NOMO-1 treated with dmso at 0.1 percent for 144 hours (cell line): ENCODE measurements around the gene VPS13A.
"Not testable (repeated sequence)": the region's sequence is repeated elsewhere in the genome, so short reads cannot be mapped to it uniquely, and the experiment has no call there.

Experiments used
- DNase-seq: peaks from one replicate; lab custom pipeline; 2025; ENCODE audit not compliant: unreplicated experiment; lab: John Stamatoyannopoulos, UW

Gene VPS13A

GRCh38 chr9:77180056-77180455 lies 2.7 kb downstream of the VPS13A start:
- no peak for DNase-seq

- DNase-seq, result no peak
Observed at GRCh38 chr9:77183581-77183980, 6.2 kb downstream of the VPS13A start.

- DNase-seq, result no peak
Observed at GRCh38 chr9:77188242-77188641, 10.9 kb downstream of the VPS13A start.

- DNase-seq, result no peak
Observed at GRCh38 chr9:77194423-77194822, 17.1 kb downstream of the VPS13A start.

- no peak for DNase-seq
Observed at GRCh38 chr9:77210116-77210515, 32.8 kb downstream of the VPS13A start.

GRCh38 chr9:77211561-77211960 lies 34.2 kb downstream of the VPS13A start:
- DNase-seq, result no peak

GRCh38 chr9:77212801-77213200 lies 35.5 kb downstream of the VPS13A start:
- no peak for DNase-seq

GRCh38 chr9:77215874-77216273 lies 38.5 kb downstream of the VPS13A start:
- no peak for DNase-seq

GRCh38 chr9:77218612-77219011 lies 41.3 kb downstream of the VPS13A start:
- no peak for DNase-seq

- DNase-seq, result no peak
Observed at GRCh38 chr9:77221431-77221830, 44.1 kb downstream of the VPS13A start.

- DNase-seq, result no peak
Observed at GRCh38 chr9:77224746-77225312, 47.5 kb downstream of the VPS13A start.

- no peak for DNase-seq
Observed at GRCh38 chr9:77236693-77237092, 59.4 kb downstream of the VPS13A start.

GRCh38 chr9:77237896-77238295 lies 60.6 kb downstream of the VPS13A start:
- no peak for DNase-seq

GRCh38 chr9:77251050-77251449 lies 73.7 kb downstream of the VPS13A start:
- DNase-seq, result no peak

GRCh38 chr9:77257275-77257674 lies 79.9 kb downstream of the VPS13A start:
- DNase-seq, result no peak

- DNase-seq, result no peak
Observed at GRCh38 chr9:77261605-77262004, 84.3 kb downstream of the VPS13A start.

- DNase-seq, result not testable (repeated sequence)
Observed at GRCh38 chr9:77267762-77268161, 90.4 kb downstream of the VPS13A start.

- DNase-seq, result no peak
Observed at GRCh38 chr9:77271023-77271690, 93.8 kb downstream of the VPS13A start.

- DNase-seq, result no peak
Observed at GRCh38 chr9:77276799-77277198, 99.5 kb downstream of the VPS13A start.

GRCh38 chr9:77277719-77278118 lies 100.4 kb downstream of the VPS13A start:
- no peak for DNase-seq

- no peak for DNase-seq
Observed at GRCh38 chr9:77283991-77284390, 106.7 kb downstream of the VPS13A start.

- no peak for DNase-seq
Observed at GRCh38 chr9:77284616-77285015, 107.3 kb downstream of the VPS13A start.

GRCh38 chr9:77290373-77290772 lies 113.0 kb downstream of the VPS13A start:
- no peak for DNase-seq
